ENCODE data around the gene RBM10. TPM values are rescaled to one million over a fixed set of nuclear protein-coding genes. Genes with fewer than 3 reads are reported as not detected.

The RBM10 gene
- total and polyA plus RNA-seq, 9 donors, result 12.0 to 53.0 (median 36.7) TPM

GRCh38 chrX:47204970-47205369 is 59.9 kb downstream of the RBM10 start:
- TF ChIP-seq POLR2A (IDR thresholded peaks at IDR 0.05) (no peak), EP300 (IDR thresholded peaks at IDR 0.05) (no peak)
- TF ChIP-seq, protein P1, sequence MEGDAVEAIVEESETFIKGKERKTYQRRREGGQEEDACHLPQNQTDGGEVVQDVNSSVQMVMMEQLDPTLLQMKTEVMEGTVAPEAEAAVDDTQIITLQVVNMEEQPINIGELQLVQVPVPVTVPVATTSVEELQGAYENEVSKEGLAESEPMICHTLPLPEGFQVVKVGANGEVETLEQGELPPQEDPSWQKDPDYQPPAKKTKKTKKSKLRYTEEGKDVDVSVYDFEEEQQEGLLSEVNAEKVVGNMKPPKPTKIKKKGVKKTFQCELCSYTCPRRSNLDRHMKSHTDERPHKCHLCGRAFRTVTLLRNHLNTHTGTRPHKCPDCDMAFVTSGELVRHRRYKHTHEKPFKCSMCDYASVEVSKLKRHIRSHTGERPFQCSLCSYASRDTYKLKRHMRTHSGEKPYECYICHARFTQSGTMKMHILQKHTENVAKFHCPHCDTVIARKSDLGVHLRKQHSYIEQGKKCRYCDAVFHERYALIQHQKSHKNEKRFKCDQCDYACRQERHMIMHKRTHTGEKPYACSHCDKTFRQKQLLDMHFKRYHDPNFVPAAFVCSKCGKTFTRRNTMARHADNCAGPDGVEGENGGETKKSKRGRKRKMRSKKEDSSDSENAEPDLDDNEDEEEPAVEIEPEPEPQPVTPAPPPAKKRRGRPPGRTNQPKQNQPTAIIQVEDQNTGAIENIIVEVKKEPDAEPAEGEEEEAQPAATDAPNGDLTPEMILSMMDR (IDR thresholded peaks at IDR 0.05), result no peak
- intact Hi-C loops (cut with DNase I), result no loop called here
- WGBS, 3 donors, result 70 to 75% (median 74%) methylated on average over 5 of the region's 5 CpGs

GRCh38 chrX:47206316-47206715 is 61.3 kb downstream of the RBM10 start:
- H3K9me3 ChIP-seq, result no peaks in the 10 kb centered on the region
- DNase-seq, result no peak
- H3K4me3 ChIP-seq, result no peak overlapping the region
- no peaks in the 10 kb centered on the region for H3K4me1 ChIP-seq (ENCODE audit: insufficient read depth)
- no peaks in the 10 kb centered on the region for H3K36me3 ChIP-seq
- no peaks in the 10 kb centered on the region for H3K27me3 ChIP-seq
- no peak overlapping the region for H3K27ac ChIP-seq
- intact Hi-C loops (cut with DNase I), result no loop called here
- TF ChIP-seq EP300 (IDR thresholded peaks at IDR 0.05), result no peak
- WGBS, 3 donors, result 63 to 75% (median 63%) methylated on average over 3 of the region's 3 CpGs

More at GRCh38 chrX:47204970-47205369, 59.9 kb downstream of the RBM10 start:
- Histone ChIP-seq H3K36me3 (no peaks in the 10 kb centered on the region), H3K27ac (no peak overlapping the region), H3K4me1 (ENCODE audit: insufficient read depth) (no peaks in the 10 kb centered on the region), H3K4me3 (no peak overlapping the region), H3K9me3 (no peaks in the 10 kb centered on the region), H3K27me3 (no peaks in the 10 kb centered on the region)
- no peak for DNase-seq

GRCh38 chrX:47208108-47208507 is 63.1 kb downstream of the RBM10 start:
- no peak for TF ChIP-seq POLR2A (IDR thresholded peaks at IDR 0.05)
- no peak for TF ChIP-seq EP300 (IDR thresholded peaks at IDR 0.05)
- TF ChIP-seq, protein P1 (IDR thresholded peaks at IDR 0.05), result no peak
- Histone ChIP-seq H3K4me1 (ENCODE audit: insufficient read depth) (no peaks in the 10 kb centered on the region), H3K4me3 (no peak overlapping the region), H3K27me3 (no peaks in the 10 kb centered on the region), H3K27ac (no peak overlapping the region), H3K9me3 (no peaks in the 10 kb centered on the region), H3K36me3 (no peaks in the 10 kb centered on the region)
- DNase-seq, result no peak
- 86 to 89% (median 89%) methylated on average over 11 to 12 of the region's 12 CpGs for WGBS, 3 donors
- intact Hi-C loops (cut with DNase I), result no loop called here

DNA sequence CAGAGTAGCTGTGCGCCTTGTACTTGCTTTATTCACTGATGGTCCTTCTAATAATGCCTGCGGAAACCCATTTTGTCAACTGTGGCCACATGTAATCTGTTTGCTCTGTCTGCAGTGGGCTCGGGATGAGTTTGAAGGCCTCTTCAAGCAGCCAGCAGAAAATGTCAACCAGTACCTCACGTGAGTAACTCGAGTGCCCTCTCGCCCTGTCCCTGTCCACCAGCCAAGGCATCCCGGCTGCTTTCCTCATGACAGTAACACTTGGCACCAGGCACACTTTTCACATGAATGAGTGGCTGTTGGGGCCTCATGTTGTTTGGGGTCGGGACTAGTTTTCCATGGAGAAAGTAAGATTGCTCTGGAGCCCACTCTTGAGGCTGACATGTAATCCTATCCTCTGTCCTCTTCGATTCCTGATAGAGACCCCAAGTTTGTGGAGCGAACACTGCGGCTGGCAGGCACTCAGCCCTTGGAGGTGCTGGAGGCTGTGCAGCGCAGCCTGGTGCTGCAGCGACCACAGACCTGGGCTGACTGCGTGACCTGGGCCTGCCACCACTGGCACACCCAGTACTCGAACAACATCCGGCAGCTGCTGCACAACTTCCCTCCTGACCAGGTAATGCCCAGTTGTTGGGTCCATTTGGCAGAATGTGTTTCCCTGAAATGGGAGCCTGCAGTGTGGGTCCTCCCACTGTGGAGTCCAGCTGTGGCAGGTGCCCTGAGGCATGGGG is 64.7 kb downstream of the RBM10 start:
- DNase-seq, result peak in 1 of 5 donors; percentile 26
- intact Hi-C loops (cut with DNase I), result no loop called here
- TF ChIP-seq, protein P1 (IDR thresholded peaks at IDR 0.05), result no peak
- TF ChIP-seq EP300 (IDR thresholded peaks at IDR 0.05) (no peak), POLR2A (IDR thresholded peaks at IDR 0.05) (no peak)
- WGBS, 3 donors, result 91 to 94% (median 94%) methylated on average over 16 of the region's 16 CpGs
- no peak overlapping the region for H3K27ac ChIP-seq
- H3K4me1 ChIP-seq (ENCODE audit: insufficient read depth), result no peaks in the 10 kb centered on the region
- no peaks in the 10 kb centered on the region for H3K36me3 ChIP-seq
- no peaks in the 10 kb centered on the region for H3K9me3 ChIP-seq
- H3K27me3 ChIP-seq, result no peaks in the 10 kb centered on the region
- H3K4me3 ChIP-seq, result no peak overlapping the region
